Measurements from ENCODE around the gene CRACR2B. TPM values are rescaled to one million over a fixed set of nuclear protein-coding genes. Genes with fewer than 3 reads are reported as not detected.
A peak's percentile ranks its signal among the peaks of the same experiment; 100 is the strongest.

Gene CRACR2B
- total RNA-seq, 1 experiment from 2014 or later = 11.8 TPM

- H3K4me2 ChIP-seq (ENCODE audit: low read length) = peak overlapping the region; percentile 38
- no peak overlapping the region for H3K27ac ChIP-seq (ENCODE audit: low read depth, low read length)
- no peaks in the 10 kb centered on the region for H4K20me1 ChIP-seq (ENCODE audit: insufficient read depth)
- peaks cover 0 to 21% of the 10 kb centered on the region in 2 experiments; a peak in 3 of 4 replicates for H3K4me1 ChIP-seq (ENCODE audit: control insufficient read depth in 1 of 2, insufficient read depth in 2 of 2, low read length in 2 of 2)
- no peak for ATAC-seq
- no peaks in the 10 kb centered on the region for H3K36me3 ChIP-seq (ENCODE audit: control insufficient read depth in 1 of 2, insufficient read depth in 2 of 2, low read length in 2 of 2)
- ChIA-PET CTCF (interaction anchor here (1.0 kb wide), 1 partner anchor 16 kb away, joined by 3 read pairs; no protein-coding TSS in a partner anchor), RAD21 (ENCODE audit: low non-redundant PET in 1 of 2, low total read pairs in 2 of 2, uncharacterized antibody in 2 of 2, unreplicated experiment in 2 of 2) (no interaction called here), POLR2A (no interaction called here)
- no TSS peak for BruUV-seq (replicated peaks)
- no peak overlapping the region for H2AFZ ChIP-seq (ENCODE audit: low read depth, low read length, poor library complexity, severe bottlenecking)
- intact Hi-C loops (cut with micrococcal nuclease) = loop anchor here (10.0 kb wide), 1 partner anchor 182 kb away; no protein-coding TSS in a partner anchor
- no peaks in the 10 kb centered on the region for H3K27me3 ChIP-seq (ENCODE audit: insufficient read depth, low read length)
- H3K4me3 ChIP-seq (replicated peaks in 1 of 2; ENCODE audit: low read depth in 1 of 2, low read length in 2 of 2) = no peak overlapping the region
- H3K79me2 ChIP-seq (ENCODE audit: insufficient read depth, low read length) = no peaks in the 10 kb centered on the region
- no peak for DNase-seq (ENCODE audit: low read depth, low spot score)
- no peak overlapping the region for H3K9ac ChIP-seq (ENCODE audit: low read length)
- no peaks in the 10 kb centered on the region for H3K9me3 ChIP-seq (ENCODE audit: control insufficient read depth in 1 of 2, insufficient read depth in 1 of 2, low read depth in 1 of 2, low read length in 2 of 2)
- no peaks in the 10 kb centered on the region for H3K9me2 ChIP-seq (ENCODE audit: insufficient read depth)
- TF ChIP-seq ZNF274 (IDR thresholded peaks at IDR 0.05; ENCODE audit: low read depth, low read length) (no peak), POLR2A (IDR thresholded peaks at IDR 0.05; ENCODE audit: borderline replicate concordance, extremely low read depth, insufficient read depth, insufficient read length) (no peak), CEBPB (IDR thresholded peaks at IDR 0.05; ENCODE audit: low read depth) (no peak), POLR2AphosphoS5 (IDR thresholded peaks at IDR 0.05; ENCODE audit: low read depth, low read length) (no peak), SP1 (IDR thresholded peaks at IDR 0.05; ENCODE audit: low read depth) (no peak), JUND (IDR thresholded peaks at IDR 0.05) (no peak), YY1 (IDR thresholded peaks at IDR 0.05; ENCODE audit: extremely low read depth, insufficient replicate concordance, low read depth, low read length) (no peak), MAX (IDR thresholded peaks at IDR 0.05) (no peak), FOSL1 (IDR thresholded peaks at IDR 0.05; ENCODE audit: low read depth) (no peak), ZBTB33 (IDR thresholded peaks at IDR 0.05; ENCODE audit: extremely low read depth, insufficient replicate concordance, low read length) (no peak), CBX3 (IDR thresholded peaks at IDR 0.05; ENCODE audit: low read depth) (no peak), ZFX (IDR thresholded peaks at IDR 0.05) (no peak)
- TF ChIP-seq, protein P1, sequence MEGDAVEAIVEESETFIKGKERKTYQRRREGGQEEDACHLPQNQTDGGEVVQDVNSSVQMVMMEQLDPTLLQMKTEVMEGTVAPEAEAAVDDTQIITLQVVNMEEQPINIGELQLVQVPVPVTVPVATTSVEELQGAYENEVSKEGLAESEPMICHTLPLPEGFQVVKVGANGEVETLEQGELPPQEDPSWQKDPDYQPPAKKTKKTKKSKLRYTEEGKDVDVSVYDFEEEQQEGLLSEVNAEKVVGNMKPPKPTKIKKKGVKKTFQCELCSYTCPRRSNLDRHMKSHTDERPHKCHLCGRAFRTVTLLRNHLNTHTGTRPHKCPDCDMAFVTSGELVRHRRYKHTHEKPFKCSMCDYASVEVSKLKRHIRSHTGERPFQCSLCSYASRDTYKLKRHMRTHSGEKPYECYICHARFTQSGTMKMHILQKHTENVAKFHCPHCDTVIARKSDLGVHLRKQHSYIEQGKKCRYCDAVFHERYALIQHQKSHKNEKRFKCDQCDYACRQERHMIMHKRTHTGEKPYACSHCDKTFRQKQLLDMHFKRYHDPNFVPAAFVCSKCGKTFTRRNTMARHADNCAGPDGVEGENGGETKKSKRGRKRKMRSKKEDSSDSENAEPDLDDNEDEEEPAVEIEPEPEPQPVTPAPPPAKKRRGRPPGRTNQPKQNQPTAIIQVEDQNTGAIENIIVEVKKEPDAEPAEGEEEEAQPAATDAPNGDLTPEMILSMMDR (IDR thresholded peaks at IDR 0.05 in 2 of 3, conservative IDR thresholded peaks at IDR 0.05 in 1 of 3; ENCODE audit: borderline replicate concordance in 1 of 3, insufficient read depth in 1 of 3, low read depth in 2 of 3, low read length in 2 of 3) = no peak
Measured at GRCh38 chr11:872799-873198, 45.1 kb downstream of the CRACR2B start.

Data from HCT116 (cell line).